ENCODE measurements around the gene PLXNC1. TPM values are rescaled to one million over a fixed set of nuclear protein-coding genes. Genes with fewer than 3 reads are reported as not detected.
"Not testable (repeated sequence)": the region's sequence is repeated elsewhere in the genome, so short reads cannot be mapped to it uniquely, and the experiment has no call there.

Gene PLXNC1
- total RNA-seq, 1 donor from 2014 or later, result 15.7 TPM

DNA sequence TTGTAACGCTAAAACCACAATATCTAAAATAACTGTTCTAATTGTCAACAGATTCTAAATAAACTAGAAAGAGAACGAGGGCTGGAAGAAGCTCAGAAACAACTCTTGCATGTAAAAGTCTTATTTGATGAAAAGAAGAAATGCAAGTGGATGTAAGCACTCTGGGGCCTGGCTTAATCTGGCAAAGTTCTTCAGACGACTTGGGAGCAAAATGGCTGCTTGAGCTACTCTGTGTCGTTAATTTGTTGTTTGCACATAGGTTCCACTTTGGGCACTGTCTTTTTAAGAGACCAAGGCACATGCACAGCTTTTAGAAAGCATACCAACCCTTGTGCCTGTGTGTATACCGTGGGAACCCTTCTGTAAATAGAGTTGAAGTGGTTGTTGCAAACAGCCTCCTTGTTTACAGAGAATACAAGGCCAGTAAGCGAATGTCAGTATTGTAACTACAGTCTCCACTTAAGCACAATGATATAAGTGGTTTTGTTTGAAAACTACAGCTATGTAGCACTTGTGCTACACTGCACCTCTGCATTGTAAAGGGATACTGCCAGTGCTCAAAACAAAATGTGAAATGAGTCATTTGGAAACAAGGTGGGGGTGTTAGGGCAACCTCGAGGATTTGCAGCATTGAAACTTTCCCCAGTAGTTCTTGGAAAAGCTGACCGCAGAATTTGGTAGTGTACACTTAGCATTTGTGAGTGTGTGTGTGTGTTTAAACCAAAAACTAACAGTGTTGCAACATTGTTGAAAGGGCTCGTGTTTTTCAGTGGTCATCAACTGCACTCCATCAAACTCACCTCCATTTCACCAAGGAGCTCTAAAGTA is 157.0 kb downstream of the PLXNC1 start:
- Histone ChIP-seq H3K27me3 (no peaks in the 10 kb centered on the region), H3K9me3 (no peaks in the 10 kb centered on the region), H3K4me3 (no peak overlapping the region), H3K27ac (peak overlapping the region; percentile 12), H3K4me1 (peaks cover 6% of the 10 kb centered on the region), H3K36me3 (peaks cover 23% of the 10 kb centered on the region)
- intact Hi-C loops (cut with DNase I), result no loop called here
- TF ChIP-seq, protein P1, sequence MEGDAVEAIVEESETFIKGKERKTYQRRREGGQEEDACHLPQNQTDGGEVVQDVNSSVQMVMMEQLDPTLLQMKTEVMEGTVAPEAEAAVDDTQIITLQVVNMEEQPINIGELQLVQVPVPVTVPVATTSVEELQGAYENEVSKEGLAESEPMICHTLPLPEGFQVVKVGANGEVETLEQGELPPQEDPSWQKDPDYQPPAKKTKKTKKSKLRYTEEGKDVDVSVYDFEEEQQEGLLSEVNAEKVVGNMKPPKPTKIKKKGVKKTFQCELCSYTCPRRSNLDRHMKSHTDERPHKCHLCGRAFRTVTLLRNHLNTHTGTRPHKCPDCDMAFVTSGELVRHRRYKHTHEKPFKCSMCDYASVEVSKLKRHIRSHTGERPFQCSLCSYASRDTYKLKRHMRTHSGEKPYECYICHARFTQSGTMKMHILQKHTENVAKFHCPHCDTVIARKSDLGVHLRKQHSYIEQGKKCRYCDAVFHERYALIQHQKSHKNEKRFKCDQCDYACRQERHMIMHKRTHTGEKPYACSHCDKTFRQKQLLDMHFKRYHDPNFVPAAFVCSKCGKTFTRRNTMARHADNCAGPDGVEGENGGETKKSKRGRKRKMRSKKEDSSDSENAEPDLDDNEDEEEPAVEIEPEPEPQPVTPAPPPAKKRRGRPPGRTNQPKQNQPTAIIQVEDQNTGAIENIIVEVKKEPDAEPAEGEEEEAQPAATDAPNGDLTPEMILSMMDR (IDR thresholded peaks at IDR 0.05), result no peak
- DNase-seq (no peak), ATAC-seq (peak; percentile 87)

DNA sequence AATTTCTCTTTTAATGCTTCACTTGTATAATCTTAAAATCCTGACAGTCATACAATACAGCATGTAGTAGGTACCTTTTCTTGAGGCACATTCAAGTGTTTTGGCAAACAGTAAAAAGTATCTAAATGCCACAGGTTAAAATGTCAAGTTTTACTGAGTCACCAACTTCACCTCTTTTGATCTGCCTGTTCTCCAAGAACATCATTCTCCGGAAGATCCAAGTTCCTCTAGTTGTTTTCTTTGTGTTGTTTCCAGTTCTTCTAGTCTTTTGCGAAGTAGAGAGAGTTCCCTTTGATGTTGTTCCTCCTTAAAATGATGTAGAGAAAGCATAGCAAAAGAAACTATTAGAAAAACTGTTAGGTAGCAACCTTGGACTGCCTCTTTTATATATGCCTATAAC is 160.2 kb downstream of the PLXNC1 start:
- ATAC-seq (peak; percentile 27), DNase-seq (no peak)
- Histone ChIP-seq H3K36me3 (peaks cover 23% of the 10 kb centered on the region), H3K27me3 (no peaks in the 10 kb centered on the region), H3K4me1 (peaks cover 6% of the 10 kb centered on the region), H3K27ac (no peak overlapping the region), H3K4me3 (no peak overlapping the region), H3K9me3 (no peaks in the 10 kb centered on the region)
- intact Hi-C loops (cut with DNase I), result no loop called here
- TF ChIP-seq, protein P1 (IDR thresholded peaks at IDR 0.05), result no peak

DNA sequence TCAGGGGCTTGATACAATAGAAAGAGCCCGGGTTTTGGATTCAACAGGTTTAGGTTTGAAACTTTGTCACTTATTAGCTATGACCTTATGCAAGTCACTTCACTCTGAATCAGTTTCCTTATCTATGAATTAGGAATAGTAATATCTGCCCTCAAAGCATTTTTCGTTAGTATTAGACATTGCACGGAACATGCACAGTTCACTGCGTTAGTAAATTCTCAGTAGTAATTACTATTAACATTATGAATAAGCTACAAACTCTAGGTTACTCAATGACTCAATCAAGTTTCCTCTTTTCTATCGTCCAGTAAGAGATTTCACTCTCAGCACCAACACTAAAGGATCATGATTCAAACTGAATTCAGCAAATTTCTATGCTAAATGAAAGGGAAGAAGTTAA is 161.0 kb downstream of the PLXNC1 start:
- Histone ChIP-seq H3K27me3 (no peaks in the 10 kb centered on the region), H3K27ac (no peak overlapping the region), H3K9me3 (no peaks in the 10 kb centered on the region), H3K4me1 (peaks cover 6% of the 10 kb centered on the region), H3K4me3 (no peak overlapping the region), H3K36me3 (peaks cover 20% of the 10 kb centered on the region)
- intact Hi-C loops (cut with DNase I), result no loop called here
- TF ChIP-seq, protein P1 (IDR thresholded peaks at IDR 0.05), result no peak
- DNase-seq (no peak), ATAC-seq (no peak)

DNA sequence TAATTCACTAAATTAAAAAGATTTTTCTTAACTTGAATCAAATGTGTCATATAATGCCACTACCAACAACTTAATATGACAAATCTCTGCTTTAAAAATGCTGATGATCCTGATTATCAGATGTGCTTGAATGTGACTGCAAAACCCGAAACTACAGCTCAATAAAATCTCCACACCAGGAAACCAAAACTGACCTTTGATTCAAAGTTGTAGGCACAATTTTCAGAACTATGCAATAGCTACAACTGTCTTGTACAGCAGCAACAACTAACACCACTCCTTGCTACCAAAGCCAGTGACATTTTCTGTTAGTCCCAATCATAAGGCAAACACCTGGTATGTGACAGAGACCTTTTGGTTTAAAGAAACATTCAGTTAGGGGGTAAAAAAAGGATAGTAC is 164.0 kb downstream of the PLXNC1 start:
- Histone ChIP-seq H3K4me3 (no peak overlapping the region), H3K36me3 (peaks cover 6% of the 10 kb centered on the region), H3K4me1 (no peaks in the 10 kb centered on the region), H3K9me3 (no peaks in the 10 kb centered on the region), H3K27ac (no peak overlapping the region), H3K27me3 (no peaks in the 10 kb centered on the region)
- ATAC-seq (no peak), DNase-seq (no peak)
- intact Hi-C loops (cut with DNase I), result no loop called here
- TF ChIP-seq, protein P1 (IDR thresholded peaks at IDR 0.05), result no peak

DNA sequence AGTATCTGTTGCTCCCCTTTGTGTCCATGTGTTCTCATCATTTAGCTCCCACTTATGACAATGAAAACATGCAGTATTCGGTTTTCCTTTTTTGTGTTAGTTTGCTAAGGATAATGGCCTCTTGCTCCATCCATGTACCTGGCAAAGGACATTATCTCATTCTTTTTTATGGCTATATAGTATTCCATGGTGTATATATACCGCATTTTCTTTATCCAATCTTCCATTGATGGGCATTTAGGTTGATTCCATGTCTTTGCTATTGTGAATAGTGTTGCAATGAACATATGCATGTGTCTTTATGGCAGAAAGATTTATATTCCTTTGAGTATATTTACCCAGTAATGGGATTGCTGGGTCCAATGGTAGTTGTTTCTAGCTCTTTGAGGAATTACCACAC is 168.2 kb downstream of the PLXNC1 start:
- H3K27ac ChIP-seq; intact Hi-C loops (cut with DNase I); H3K27me3 ChIP-seq; H3K36me3 ChIP-seq; H3K4me3 ChIP-seq; ATAC-seq; H3K4me1 ChIP-seq; DNase-seq: not testable (repeated sequence)
- H3K9me3 ChIP-seq, result peaks cover 13% of the 10 kb centered on the region

DNA sequence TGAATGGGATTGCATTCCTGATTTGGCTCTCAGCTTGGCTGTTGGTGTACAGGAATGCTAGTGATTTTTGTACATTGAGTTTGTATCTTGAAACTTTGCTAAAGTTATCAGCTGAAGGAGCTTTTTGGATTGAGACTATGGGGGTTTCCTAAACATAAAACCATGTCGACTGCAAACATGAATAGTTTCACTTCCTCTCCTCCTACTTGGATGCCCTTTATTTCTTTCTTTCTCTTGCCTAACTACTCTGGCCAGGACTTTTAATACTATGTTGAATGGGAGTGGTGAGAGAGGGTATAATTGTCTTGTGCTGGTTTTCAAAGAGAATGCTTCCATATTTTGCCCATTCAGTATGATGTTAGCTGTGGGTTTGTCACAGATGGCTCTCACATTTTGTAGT is 169.8 kb downstream of the PLXNC1 start:
- Histone ChIP-seq H3K27ac (no peak overlapping the region), H3K27me3 (no peaks in the 10 kb centered on the region), H3K9me3 (peaks cover 13% of the 10 kb centered on the region), H3K4me3 (no peak overlapping the region), H3K4me1 (peaks cover 7% of the 10 kb centered on the region), H3K36me3 (no peaks in the 10 kb centered on the region)
- DNase-seq (no peak), ATAC-seq (no peak)
- intact Hi-C loops (cut with DNase I), result no loop called here
- TF ChIP-seq, protein P1 (IDR thresholded peaks at IDR 0.05), result no peak

Data from upper lobe of right lung (tissue), 1 donor.